ENCODE measurements around the gene JUP. TPM values are rescaled to one million over a fixed set of nuclear protein-coding genes. Genes with fewer than 3 reads are reported as not detected.
"Not testable (repeated sequence)": the region's sequence is repeated elsewhere in the genome, so short reads cannot be mapped to it uniquely, and the experiment has no call there.

JUP gene
- total RNA-seq, 2 experiments from 2014 or later: 0.77 to 0.99 TPM

GRCh38 chr17:41785091-41785858 is 1.2 kb downstream of the JUP start:
- CTCF ChIA-PET: interaction anchor here (0.7 to 1.8 kb wide), 4 partner anchors 9 to 26 kb away, joined by 3 to 6 read pairs (median 4); partner anchors contain the start of gene P3H4
- Mint-ChIP-seq H3K27me3 (peaks cover 37% of the 10 kb centered on the region), H3K9me3 (no peaks in the 10 kb centered on the region), H3K4me1 (peaks cover 28% of the 10 kb centered on the region), H3K27ac (no peak overlapping the region), H3K4me3 (no peak overlapping the region), H3K36me3 (ENCODE audit: low read depth) (no peaks in the 10 kb centered on the region)
- no peak for DNase-seq
- POLR2A ChIA-PET: no interaction called here

DNA sequence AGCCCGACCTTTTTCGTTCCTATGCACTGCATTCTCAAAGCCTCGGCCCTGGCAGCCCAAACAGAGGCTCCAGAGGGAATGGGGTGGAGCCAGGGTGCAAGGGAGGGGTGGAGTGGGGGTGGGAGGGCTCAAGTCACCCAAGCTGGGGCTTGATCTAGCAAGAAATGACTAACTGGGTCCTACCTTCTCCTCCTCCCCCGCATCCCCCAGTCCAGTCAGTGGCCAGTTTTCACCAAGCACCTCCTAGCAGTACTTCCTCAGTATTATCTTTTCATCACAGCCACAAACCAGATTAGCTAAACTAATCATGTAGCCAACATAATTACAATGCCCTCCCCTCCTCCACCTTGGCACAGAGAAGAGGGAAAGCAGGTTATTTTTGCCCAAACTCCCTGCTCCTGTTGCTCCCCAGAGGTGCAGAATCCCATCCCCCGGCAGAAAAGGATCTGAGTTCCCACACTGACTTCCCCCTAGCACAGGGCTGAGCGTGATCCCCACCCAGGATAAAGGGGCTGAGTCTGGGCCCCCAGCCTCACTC is 2.2 kb downstream of the JUP start:
- ChIA-PET CTCF (interaction anchor here (0.7 to 1.2 kb wide), 2 partner anchors 10 to 36 kb away, joined by 3 to 4 read pairs; no protein-coding TSS in a partner anchor), POLR2A (no interaction called here)
- Mint-ChIP-seq H3K27me3 (peaks cover 37% of the 10 kb centered on the region), H3K36me3 (ENCODE audit: low read depth) (no peaks in the 10 kb centered on the region), H3K9me3 (no peaks in the 10 kb centered on the region), H3K27ac (no peak overlapping the region), H3K4me3 (no peak overlapping the region), H3K4me1 (peaks cover 28% of the 10 kb centered on the region)
- no peak for DNase-seq

DNA sequence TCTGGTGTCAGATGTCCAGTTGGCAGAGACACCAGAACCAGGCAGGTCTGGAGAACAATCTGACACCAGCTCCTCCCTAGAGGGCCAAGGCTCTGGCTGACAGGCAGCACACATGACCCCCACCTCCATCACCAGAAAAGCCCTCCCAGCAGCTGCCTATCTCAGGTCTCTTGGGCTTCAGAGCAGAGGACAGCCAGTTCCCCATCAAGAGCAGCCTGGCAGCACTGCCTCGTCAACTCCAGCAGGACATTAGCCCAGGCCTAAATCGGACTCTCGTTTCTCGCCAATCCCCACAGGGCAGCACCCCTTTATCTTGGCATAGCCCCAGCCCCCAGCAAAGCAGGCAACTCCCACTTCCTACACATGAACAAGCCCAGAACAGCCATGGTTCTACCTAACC is 4.4 kb downstream of the JUP start:
- Mint-ChIP-seq H3K36me3 (ENCODE audit: low read depth) (no peaks in the 10 kb centered on the region), H3K27ac (no peak overlapping the region), H3K4me3 (no peak overlapping the region), H3K9me3 (no peaks in the 10 kb centered on the region), H3K27me3 (peaks cover 25% of the 10 kb centered on the region), H3K4me1 (peaks cover 13% of the 10 kb centered on the region)
- POLR2A ChIA-PET: no interaction called here
- CTCF ChIA-PET: interaction anchor here (1.0 kb wide), 1 partner anchor 17 kb away, joined by 3 read pairs; no protein-coding TSS in a partner anchor
- no peak for DNase-seq

GRCh38 chr17:41781404-41782110 is 5.0 kb downstream of the JUP start:
- CTCF ChIA-PET: interaction anchor here (0.9 to 1.0 kb wide), 2 partner anchors 18 to 20 kb away, joined by 3 to 5 read pairs; no protein-coding TSS in a partner anchor
- Mint-ChIP-seq H3K27me3 (peaks cover 19% of the 10 kb centered on the region), H3K27ac (no peak overlapping the region), H3K4me3 (no peak overlapping the region), H3K4me1 (peaks cover 8% of the 10 kb centered on the region), H3K36me3 (ENCODE audit: low read depth) (no peaks in the 10 kb centered on the region), H3K9me3 (no peaks in the 10 kb centered on the region)
- POLR2A ChIA-PET: no interaction called here
- DNase-seq: no peak

GRCh38 chr17:41779954-41780353 is 6.6 kb downstream of the JUP start:
- CTCF ChIA-PET: interaction anchor here (0.8 to 1.1 kb wide), 2 partner anchors 39 to 45 kb away, joined by 3 read pairs; no protein-coding TSS in a partner anchor
- Mint-ChIP-seq H3K4me1 (peaks cover 5% of the 10 kb centered on the region), H3K27me3 (peaks cover 15% of the 10 kb centered on the region), H3K9me3 (no peaks in the 10 kb centered on the region), H3K4me3 (no peak overlapping the region), H3K36me3 (ENCODE audit: low read depth) (no peaks in the 10 kb centered on the region), H3K27ac (no peak overlapping the region)
- POLR2A ChIA-PET: interaction anchor here (0.6 kb wide), 1 partner anchor 151 kb away, joined by 3 read pairs; the partner anchor contains the start of gene ODAD4
- DNase-seq: no peak

DNA sequence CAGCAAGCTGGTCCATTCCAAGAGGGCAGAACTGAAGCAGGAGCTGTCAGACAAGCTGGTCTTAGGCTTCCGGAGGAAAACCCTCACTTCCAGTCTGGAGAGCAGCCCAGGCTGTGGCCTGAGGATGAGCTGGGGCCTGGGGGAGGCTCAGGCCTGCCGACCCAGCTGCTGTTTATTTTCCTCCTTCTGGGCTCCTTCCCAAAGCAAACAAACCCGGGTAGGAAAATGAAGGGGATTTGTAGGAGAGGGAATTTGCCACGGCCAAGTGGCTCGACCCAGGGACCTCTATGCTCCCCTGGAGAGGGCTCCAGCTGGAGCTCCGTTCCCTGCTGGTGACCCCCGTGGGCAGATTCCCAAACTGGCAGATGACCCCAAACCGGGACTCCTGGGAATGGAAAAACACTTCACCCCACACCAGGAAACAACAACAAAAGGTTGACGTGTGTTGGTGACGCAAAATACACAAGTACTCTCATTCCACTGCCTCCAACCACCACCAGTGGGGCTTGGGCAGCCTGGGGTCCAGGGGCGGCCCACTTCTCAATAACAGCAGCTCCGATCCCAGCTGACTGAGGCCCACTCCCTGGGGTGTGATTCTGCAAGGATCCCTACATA is 8.8 kb downstream of the JUP start:
- Mint-ChIP-seq H3K4me1 (no peaks in the 10 kb centered on the region), H3K36me3 (ENCODE audit: low read depth) (no peaks in the 10 kb centered on the region), H3K27me3 (peaks cover 5% of the 10 kb centered on the region), H3K4me3 (no peak overlapping the region), H3K9me3 (no peaks in the 10 kb centered on the region), H3K27ac (no peak overlapping the region)
- ChIA-PET CTCF (interaction anchor here (0.7 kb wide), 1 partner anchor 9 kb away, joined by 3 read pairs; the partner anchor contains the start of gene JUP), POLR2A (no interaction called here)
- DNase-seq: no peak

GRCh38 chr17:41777157-41777573 is 9.3 kb downstream of the JUP start:
- ChIA-PET CTCF (no interaction called here), POLR2A (interaction anchor here (0.6 kb wide), 1 partner anchor 87 kb away, joined by 3 read pairs; no protein-coding TSS in a partner anchor)
- no peaks in the 10 kb centered on the region for H3K4me1 Mint-ChIP-seq
- H3K27ac Mint-ChIP-seq: no peak overlapping the region
- no peaks in the 10 kb centered on the region for H3K9me3 Mint-ChIP-seq
- DNase-seq: no peak
- H3K4me3 Mint-ChIP-seq: no peak overlapping the region
- no peaks in the 10 kb centered on the region for H3K36me3 Mint-ChIP-seq (ENCODE audit: low read depth)
- H3K27me3 Mint-ChIP-seq: peaks cover 4% of the 10 kb centered on the region

GRCh38 chr17:41776262-41776900 is 10.1 kb downstream of the JUP start:
- H3K9me3 Mint-ChIP-seq, CTCF ChIA-PET: not testable (repeated sequence)

GRCh38 chr17:41775394-41776226 is 10.9 kb downstream of the JUP start:
- no peak overlapping the region for H3K4me3 Mint-ChIP-seq
- H3K36me3 Mint-ChIP-seq (ENCODE audit: low read depth): no peaks in the 10 kb centered on the region
- POLR2A ChIA-PET: no interaction called here
- H3K4me1 Mint-ChIP-seq: no peaks in the 10 kb centered on the region
- DNase-seq: no peak
- peak overlapping the region; percentile 69 for H3K27ac Mint-ChIP-seq
- H3K9me3 Mint-ChIP-seq: no peaks in the 10 kb centered on the region
- CTCF ChIA-PET: no interaction called here
- no peaks in the 10 kb centered on the region for H3K27me3 Mint-ChIP-seq

More at GRCh38 chr17:41776262-41776900, 10.1 kb downstream of the JUP start:
- not testable (repeated sequence) for H3K4me1 Mint-ChIP-seq; H3K4me3 Mint-ChIP-seq; H3K27ac Mint-ChIP-seq; H3K27me3 Mint-ChIP-seq; DNase-seq; H3K36me3 Mint-ChIP-seq (ENCODE audit: low read depth)
- POLR2A ChIA-PET: interaction anchor here (0.6 kb wide), 1 partner anchor 87 kb away, joined by 3 read pairs; no protein-coding TSS in a partner anchor

GRCh38 chr17:41773731-41774193 is 12.7 kb downstream of the JUP start:
- no peaks in the 10 kb centered on the region for H3K27me3 Mint-ChIP-seq
- H3K27ac Mint-ChIP-seq: no peak overlapping the region
- H3K4me3 Mint-ChIP-seq: no peak overlapping the region
- DNase-seq: no peak
- H3K4me1 Mint-ChIP-seq: no peaks in the 10 kb centered on the region
- no peaks in the 10 kb centered on the region for H3K9me3 Mint-ChIP-seq
- ChIA-PET CTCF (interaction anchor here (0.6 to 1.1 kb wide), 3 partner anchors 12 to 379 kb away, joined by 3 to 6 read pairs (median 4); partner anchors contain the start of gene JUP), POLR2A (no interaction called here)
- H3K36me3 Mint-ChIP-seq (ENCODE audit: low read depth): no peaks in the 10 kb centered on the region

DNA sequence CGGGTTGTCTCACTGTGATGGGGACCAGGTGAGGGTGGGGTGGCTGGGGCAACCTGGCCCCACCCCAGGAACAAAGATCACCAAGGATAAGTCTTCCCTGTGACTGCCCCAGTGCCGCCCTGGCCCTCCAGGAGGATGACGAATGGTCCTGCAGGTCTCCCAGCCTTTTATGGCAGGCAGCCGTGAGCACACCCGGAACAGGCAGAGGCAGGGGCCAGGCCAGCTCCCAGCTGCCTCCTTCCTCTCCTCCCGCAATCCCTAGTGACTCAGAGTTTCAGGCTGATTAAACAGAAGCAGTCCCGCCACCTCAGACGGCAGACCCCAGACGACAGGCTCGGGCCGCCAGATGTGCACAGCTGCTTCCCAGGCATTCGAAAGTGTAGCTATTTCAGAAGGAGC is 13.3 kb downstream of the JUP start:
- H3K27ac Mint-ChIP-seq: no peak overlapping the region

More for the DNA sequence above, 13.3 kb downstream of the JUP start:
- no peaks in the 10 kb centered on the region for H3K4me1 Mint-ChIP-seq
- H3K9me3 Mint-ChIP-seq: no peaks in the 10 kb centered on the region
- H3K36me3 Mint-ChIP-seq (ENCODE audit: low read depth): no peaks in the 10 kb centered on the region
- no peaks in the 10 kb centered on the region for H3K27me3 Mint-ChIP-seq
- no peak for DNase-seq
- no peak overlapping the region for H3K4me3 Mint-ChIP-seq
- CTCF ChIA-PET: interaction anchor here (0.6 to 1.1 kb wide), 2 partner anchors 13 to 379 kb away, joined by 4 to 6 read pairs; partner anchors contain the start of gene JUP
- POLR2A ChIA-PET: no interaction called here

All from activated CD4-positive, alpha-beta T cell treated with anti-CD3 and anti-CD28 coated beads, Interleukin-2, amount 10 ng/mL, durations not matched to agents 7 days and 5 days (primary cell).